WTC11 (cell line): Measurements from ENCODE around the gene IL23R.

Source experiments
- AFF4 ChIP-seq: sonication (generic); formaldehyde crosslinking; IDR thresholded peaks from 2 replicates; pipeline ENCODE4 v1.8.1; 2023; ENCODE audit warnings: mild to moderate bottlenecking, missing genetic modification reagents, borderline replicate concordance
- AR ChIP-seq: fragments of 250-450 bp; sonication (Bioruptor Pico); IDR thresholded peaks from 2 replicates; pipeline ENCODE4 v1.9.0; 2021; ENCODE audit warnings: mild to moderate bottlenecking
- ATF6 ChIP-seq: sonication (generic); formaldehyde crosslinking; IDR thresholded peaks from 2 replicates; pipeline ENCODE4 v1.8.1; 2023; ENCODE audit warnings: mild to moderate bottlenecking, missing genetic modification reagents
- CTCF ChIP-seq: fragments of 200-600 bp; IDR thresholded peaks from 2 replicates; pipeline ENCODE4 v1.8.0; 2022; ENCODE audit warnings: antibody characterized with exemption
- E2F4 ChIP-seq: sonication (generic); formaldehyde crosslinking; IDR thresholded peaks from 2 replicates; pipeline ENCODE4 v1.8.1; 2022; ENCODE audit warnings: low read depth, mild to moderate bottlenecking, moderate library complexity, missing genetic modification reagents, borderline replicate concordance
- ELF4 ChIP-seq: sonication (generic); formaldehyde crosslinking; IDR thresholded peaks from 2 replicates; pipeline ENCODE4 v1.8.1; 2022; ENCODE audit warnings: low read depth, mild to moderate bottlenecking, moderate library complexity, missing genetic modification reagents
- EMX1 ChIP-seq: fragments of 250-450 bp; sonication (Bioruptor Pico); IDR thresholded peaks from 2 replicates; pipeline ENCODE4 v1.8.0; 2021; ENCODE audit warnings: mild to moderate bottlenecking
- HMGXB4 ChIP-seq: sonication (generic); formaldehyde crosslinking; IDR thresholded peaks from 2 replicates; pipeline ENCODE4 v1.8.1; 2023; ENCODE audit warnings: mild to moderate bottlenecking, moderate library complexity, missing genetic modification reagents
- MAX ChIP-seq: sonication (generic); formaldehyde crosslinking; IDR thresholded peaks from 2 replicates; pipeline ENCODE4 v1.8.0; 2022; ENCODE audit warnings: mild to moderate bottlenecking, missing genetic modification reagents
- MXD4 ChIP-seq: fragments of 250-450 bp; sonication (Bioruptor Pico); IDR thresholded peaks from 2 replicates; pipeline ENCODE4 v1.8.0; 2021; ENCODE audit warnings: mild to moderate bottlenecking, moderate library complexity, borderline replicate concordance
- SP1 ChIP-seq: sonication (generic); formaldehyde crosslinking; conservative IDR thresholded peaks from 2 replicates; pipeline ENCODE4 v1.8.1; 2022; ENCODE audit warnings: missing genetic modification reagents
- USF2 ChIP-seq: sonication (generic); formaldehyde crosslinking; IDR thresholded peaks from 2 replicates; pipeline ENCODE4 v1.8.1; 2023; ENCODE audit warnings: mild to moderate bottlenecking, missing genetic modification reagents, moderate library complexity
- ZNF317 ChIP-seq: sonication (generic); formaldehyde crosslinking; IDR thresholded peaks from 2 replicates; pipeline ENCODE4 v1.8.1; 2023; ENCODE audit warnings: low read depth, mild to moderate bottlenecking, moderate library complexity, missing genetic modification reagents, borderline replicate concordance
- ZNF512 ChIP-seq: sonication (generic); formaldehyde crosslinking; IDR thresholded peaks from 2 replicates; pipeline ENCODE4 v1.8.1; 2022; ENCODE audit warnings: missing genetic modification reagents, borderline replicate concordance

- TF ChIP-seq CTCF (no peak), AR (CRISPR knock-in tag) (no peak), EMX1 (CRISPR knock-in tag) (no peak), MAX (CRISPR knock-in tag) (no peak), AFF4 (CRISPR knock-in tag) (no peak), SP1 (CRISPR knock-in tag) (no peak), ZNF512 (CRISPR knock-in tag) (no peak), ATF6 (CRISPR knock-in tag) (no peak), ELF4 (CRISPR knock-in tag) (no peak), MXD4 (CRISPR knock-in tag) (no peak), E2F4 (no peak), HMGXB4 (no peak), ZNF317 (CRISPR knock-in tag) (no peak), USF2 (no peak)
These were observed 4.7 kb downstream of the IL23R start for GRCh38 chr1:67170751-67171573.
